NB4 (cell line): ENCODE measurements around the gene ATP9B.

ENCODE experiments used
- CTCF ChIP-seq: IDR thresholded peaks from one replicate; pipeline ENCODE4 v1.5.1; 2012; ENCODE audit warnings: low read depth, low read length
- MAX ChIP-seq: IDR thresholded peaks from 2 replicates; pipeline ENCODE4 v1.6.1; 2011; ENCODE audit warnings: low read depth, low read length
- POLR2A ChIP-seq: IDR thresholded peaks from 2 replicates; pipeline ENCODE4 v1.6.1; 2011; ENCODE audit warnings: mild to moderate bottlenecking; ENCODE audit not compliant: insufficient read length; ENCODE audit errors: extremely low read depth

GRCh38 chr18:79318142-79318673 is 249.0 kb downstream of the ATP9B start:
- TF ChIP-seq CTCF (no peak), POLR2A (no peak), MAX (no peak)
